PC-9 (cell line): ENCODE measurements around the gene RFX7. TPM values are rescaled to one million over a fixed set of nuclear protein-coding genes. Genes with fewer than 3 reads are reported as not detected.

Experiments
- BruUV-seq: library from RNA; stranded (reverse); fragments of 400-500 nt; replicated peaks from 2 replicates; lab custom pipeline; 2021; lab: Mats Ljungman, UMichigan
- CTCF ChIA-PET: fragments of 300-600 bp; sonication (Branson Sonifier 250); formaldehyde crosslinking; loops from one replicate; lab custom pipeline; 2022; ENCODE audit warnings: antibody characterized with exemption; lab: Charles Lee
- POLR2A ChIA-PET: fragments of 300-600 bp; sonication (Branson Sonifier 250); formaldehyde crosslinking; loops from one replicate; lab custom pipeline; 2022; ENCODE audit warnings: antibody characterized with exemption; ENCODE audit not compliant: unreplicated experiment; lab: Charles Lee
- DNase-seq, 2 experiments: peaks; one replicate each; pipeline versions ENCODE4 v3.0.0 to v3.0.0-alpha.2; 2015 to 2022; ENCODE audit warnings: mixed read lengths in 1 of 2
- H2AFZ ChIP-seq: fragments of 200-600 bp; sonication (generic); 2 replicates; pipeline ENCODE4 v1.8.1; 2017; ENCODE audit warnings: antibody characterized with exemption
- H3F3A ChIP-seq: fragments of 200-600 bp; sonication (generic); 2 replicates; pipeline ENCODE4 v1.8.1; 2017; ENCODE audit warnings: antibody characterized with exemption, mild to moderate bottlenecking, low read depth; ENCODE audit not compliant: insufficient read depth
- H3K27ac ChIP-seq: fragments of 200-600 bp; sonication (generic); 2 replicates; pipeline ENCODE4 v1.6.1; 2016; ENCODE audit warnings: mixed run types
- H3K27me3 ChIP-seq: fragments of 200-600 bp; sonication (generic); 2 replicates; pipeline ENCODE4 v1.6.1; 2016; ENCODE audit warnings: low read depth, mixed run types; ENCODE audit not compliant: insufficient read depth
- H3K36me3 ChIP-seq: fragments of 200-600 bp; sonication (generic); 2 replicates; pipeline ENCODE4 v1.6.1; 2016; ENCODE audit warnings: low read depth, mixed run types
- H3K4me1 ChIP-seq: fragments of 200-600 bp; sonication (generic); replicated peaks from 2 replicates; pipeline ENCODE4 v1.6.1; 2016; ENCODE audit warnings: mixed run types; ENCODE audit not compliant: insufficient read depth
- H3K4me2 ChIP-seq: fragments of 200-600 bp; sonication (generic); 2 replicates; pipeline ENCODE4 v1.6.1; 2017; ENCODE audit warnings: mixed run types
- H3K4me3 ChIP-seq: fragments of 200-600 bp; sonication (generic); 2 replicates; pipeline ENCODE4 v1.6.1; 2016; ENCODE audit warnings: mixed run types
- H3K79me2 ChIP-seq: fragments of 200-600 bp; sonication (generic); 2 replicates; pipeline ENCODE4 v1.6.1; 2017; ENCODE audit warnings: low read depth, mixed run types
- H3K9me2 ChIP-seq: fragments of 200-600 bp; sonication (generic); 2 replicates; pipeline ENCODE4 v1.8.1; 2017; ENCODE audit warnings: mild to moderate bottlenecking; ENCODE audit not compliant: insufficient read depth
- H3K9me3 ChIP-seq: fragments of 200-600 bp; sonication (generic); 2 replicates; pipeline ENCODE4 v1.8.1; 2016; ENCODE audit warnings: low read depth; ENCODE audit not compliant: insufficient read depth
- H4K20me1 ChIP-seq: fragments of 200-600 bp; sonication (generic); 2 replicates; pipeline ENCODE4 v1.8.1; 2017; ENCODE audit not compliant: insufficient read depth
- CTCF ChIP-seq: fragments of 200-600 bp; sonication (generic); conservative IDR thresholded peaks from 2 replicates; pipeline ENCODE4 v1.6.1; 2017; ENCODE audit warnings: mixed run types, antibody characterized with exemption, mild to moderate bottlenecking, moderate library complexity
- EZH2 ChIP-seq: fragments of 200-600 bp; sonication (generic); IDR thresholded peaks from 2 replicates; pipeline ENCODE4 v1.8.0; 2017; ENCODE audit warnings: antibody characterized with exemption, low read depth
- intact Hi-C: fragments of 100-400 bp; cut with micrococcal nuclease; formaldehyde crosslinking; loops from one replicate; pipeline ENCODE4 v1.10.0; 2022; ENCODE audit not compliant: unreplicated experiment
- total RNA-seq: library from RNA; stranded (reverse); gene quantifications from 2 replicates; pipeline ENCODE4 v1.2.3, GENCODE V29; 2021

Gene RFX7
- total RNA-seq, 1 experiment from 2014 or later, result 24.6 TPM

GRCh38 chr15:56234804-56235203 lies 8.9 kb downstream of the RFX7 start:
- Histone ChIP-seq H3K36me3 (peaks cover 14% of the 10 kb centered on the region; the same call in 1 of the 2 replicates), H3K9me2 (no peaks in the 10 kb centered on the region), H3K79me2 (peaks cover 59% of the 10 kb centered on the region), H3F3A (no peaks in the 10 kb centered on the region), H3K27ac (no peak overlapping the region), H3K4me3 (no peak overlapping the region), H2AFZ (no peak overlapping the region), H4K20me1 (no peaks in the 10 kb centered on the region), H3K4me1 (no peaks in the 10 kb centered on the region), H3K4me2 (no peak overlapping the region), H3K9me3 (peaks cover 3% of the 10 kb centered on the region; the same call in 1 of the 2 replicates), H3K27me3 (no peaks in the 10 kb centered on the region)
- CTCF ChIA-PET, result no interaction called here
- intact Hi-C loops, result no loop called here
- TF ChIP-seq CTCF (no peak), EZH2 (no peak)
- POLR2A ChIA-PET, result no interaction called here
- no peak for DNase-seq
- no TSS peak for BruUV-seq

- no TSS peak for BruUV-seq
- H2AFZ ChIP-seq, result no peak overlapping the region
- H3K27me3 ChIP-seq, result no peaks in the 10 kb centered on the region
- no peak overlapping the region for H3K4me3 ChIP-seq
- DNase-seq, result no peak
- H3K4me1 ChIP-seq, result no peaks in the 10 kb centered on the region
- TF ChIP-seq CTCF, result no peak
- TF ChIP-seq EZH2, result no peak
- no peaks in the 10 kb centered on the region for H3F3A ChIP-seq
- ChIA-PET CTCF (no interaction called here), POLR2A (no interaction called here)
- no peak overlapping the region for H3K27ac ChIP-seq
- peaks cover 14% of the 10 kb centered on the region; the same call in 1 of the 2 replicates for H3K36me3 ChIP-seq
- H3K9me2 ChIP-seq, result no peaks in the 10 kb centered on the region
- peaks cover 3% of the 10 kb centered on the region; the same call in 1 of the 2 replicates for H3K9me3 ChIP-seq
- no peak overlapping the region for H3K4me2 ChIP-seq
- no peaks in the 10 kb centered on the region for H4K20me1 ChIP-seq
- intact Hi-C loops, result no loop called here
- H3K79me2 ChIP-seq, result peaks cover 49% of the 10 kb centered on the region
These were observed 10.1 kb downstream of the RFX7 start for GRCh38 chr15:56233549-56233948.

- no TSS peak for BruUV-seq
- Histone ChIP-seq H3K36me3 (peaks cover 7% of the 10 kb centered on the region; the same call in 1 of the 2 replicates), H3K79me2 (peaks cover 37% of the 10 kb centered on the region)
These were observed 11.6 kb downstream of the RFX7 start for GRCh38 chr15:56232058-56232457.

More at GRCh38 chr15:56232058-56232457, 11.6 kb downstream of the RFX7 start:
- no peaks in the 10 kb centered on the region for H4K20me1 ChIP-seq
- H3K27ac ChIP-seq, result no peak overlapping the region
- H3K27me3 ChIP-seq, result no peaks in the 10 kb centered on the region
- DNase-seq, result no peak
- no peaks in the 10 kb centered on the region for H3K4me1 ChIP-seq
- ChIA-PET POLR2A (interaction anchor here (0.6 kb wide), 1 partner anchor 33 kb away, joined by 4 read pairs; no protein-coding TSS in a partner anchor), CTCF (no interaction called here)
- no peaks in the 10 kb centered on the region for H3K9me2 ChIP-seq
- H3K4me3 ChIP-seq, result no peak overlapping the region
- H3K9me3 ChIP-seq, result peaks cover 3% of the 10 kb centered on the region; the same call in 1 of the 2 replicates
- H3F3A ChIP-seq, result no peaks in the 10 kb centered on the region
- no peak overlapping the region for H3K4me2 ChIP-seq
- TF ChIP-seq EZH2 (no peak), CTCF (no peak)
- no peak overlapping the region for H2AFZ ChIP-seq
- intact Hi-C loops, result no loop called here
